Measurements from ENCODE around the gene HMGCLL1.

HMGCLL1 gene

GRCh38 chr6:55530931-55531330, 48.1 kb downstream of the HMGCLL1 start:
- DNase-seq: no peak

GRCh38 chr6:55528624-55529023, 50.4 kb downstream of the HMGCLL1 start:
- no peak for DNase-seq

GRCh38 chr6:55524441-55524840, 54.6 kb downstream of the HMGCLL1 start:
- no peak for DNase-seq

- no peak for DNase-seq
Measured at GRCh38 chr6:55518529-55519060, 60.4 kb downstream of the HMGCLL1 start.

GRCh38 chr6:55516736-55517135, 62.3 kb downstream of the HMGCLL1 start:
- no peak for DNase-seq

- no peak for DNase-seq
Measured at GRCh38 chr6:55512904-55513303, 66.1 kb downstream of the HMGCLL1 start.

GRCh38 chr6:55511122-55511800, 67.7 kb downstream of the HMGCLL1 start:
- DNase-seq: no peak

- DNase-seq: no peak
Measured at GRCh38 chr6:55499591-55499990, 79.4 kb downstream of the HMGCLL1 start.

GRCh38 chr6:55497694-55498093, 81.3 kb downstream of the HMGCLL1 start:
- DNase-seq: no peak

- no peak for DNase-seq
Measured at GRCh38 chr6:55496201-55496600, 82.8 kb downstream of the HMGCLL1 start.

GRCh38 chr6:55495277-55495676, 83.7 kb downstream of the HMGCLL1 start:
- DNase-seq: no peak

GRCh38 chr6:55494411-55494810, 84.6 kb downstream of the HMGCLL1 start:
- no peak for DNase-seq

- no peak for DNase-seq
Measured at GRCh38 chr6:55492259-55492658, 86.7 kb downstream of the HMGCLL1 start.

- no peak for DNase-seq
Measured at GRCh38 chr6:55490871-55491270, 88.1 kb downstream of the HMGCLL1 start.

- DNase-seq: no peak
Measured at GRCh38 chr6:55474382-55474781, 104.6 kb downstream of the HMGCLL1 start.

GRCh38 chr6:55473722-55474121, 105.3 kb downstream of the HMGCLL1 start:
- no peak for DNase-seq

- no peak for DNase-seq
Measured at GRCh38 chr6:55469951-55470366, 109.0 kb downstream of the HMGCLL1 start.

GRCh38 chr6:55456016-55456415, 123.0 kb downstream of the HMGCLL1 start:
- DNase-seq: no peak

- DNase-seq: no peak
Measured at GRCh38 chr6:55450005-55450404, 129.0 kb downstream of the HMGCLL1 start.

- DNase-seq: peak; percentile 2
Measured at GRCh38 chr6:55449225-55449624, 129.8 kb downstream of the HMGCLL1 start.

GRCh38 chr6:55448451-55448850, 130.5 kb downstream of the HMGCLL1 start:
- no peak for DNase-seq

GRCh38 chr6:55447891-55448290, 131.1 kb downstream of the HMGCLL1 start:
- no peak for DNase-seq

GRCh38 chr6:55445648-55446204, 133.3 kb downstream of the HMGCLL1 start:
- peak; percentile 37 for DNase-seq

- DNase-seq: no peak
Measured at GRCh38 chr6:55443238-55444134, 135.5 kb downstream of the HMGCLL1 start.

All from retina (tissue), 1 donor.